Caco-2 (cell line): ENCODE results near the gene SERPINB6. TPM values are rescaled to one million over a fixed set of nuclear protein-coding genes. Genes with fewer than 3 reads are reported as not detected.

Experiments used
- BruUV-seq: library from RNA; stranded (reverse); fragments of 400-500 nt; replicated peaks from 2 replicates; lab custom pipeline; 2021; lab: Mats Ljungman, UMichigan
- CTCF ChIA-PET: fragments of 300-600 bp; sonication (Branson Sonifier 250); formaldehyde crosslinking; loops from one replicate; lab custom pipeline; 2022; ENCODE audit warnings: antibody characterized with exemption; lab: Charles Lee
- POLR2A ChIA-PET: fragments of 300-600 bp; sonication (Branson Sonifier 250); formaldehyde crosslinking; loops from one replicate; lab custom pipeline; 2022; ENCODE audit warnings: antibody characterized with exemption; lab: Charles Lee
- DNase-seq, 2 experiments: peaks; one replicate each; pipeline versions ENCODE4 v3.0.0 to v3.0.0-alpha.2; 2020 to 2022
- H3K27me3 ChIP-seq: replicated peaks from 2 replicates; pipeline ENCODE4 v1.6.0; 2011; ENCODE audit warnings: low read length; ENCODE audit not compliant: control insufficient read depth, insufficient read depth
- H3K36me3 ChIP-seq: 2 replicates; pipeline ENCODE4 v1.5.1; 2011; ENCODE audit warnings: low read length; ENCODE audit not compliant: control insufficient read depth, insufficient read depth
- H3K4me1 ChIP-seq: fragments of 250-450 bp; sonication (Bioruptor Pico); 2 replicates; pipeline ENCODE4 v1.5.1; 2020; ENCODE audit warnings: mild to moderate bottlenecking
- H3K4me3 ChIP-seq: 2 replicates; pipeline ENCODE4 v1.5.1; 2011; ENCODE audit warnings: low read depth, mild to moderate bottlenecking, control low read depth, low read length
- H3K9me3 ChIP-seq: fragments of 250-450 bp; sonication (Bioruptor Pico); 2 replicates; pipeline ENCODE4 v1.5.1; 2020; ENCODE audit warnings: mild to moderate bottlenecking, moderate library complexity
- H3K27ac Mint-ChIP-seq: one replicate; pipeline ENCODE4 v1.8.0; 2022; ENCODE audit warnings: mixed read lengths; ENCODE audit not compliant: unreplicated experiment
- H3K27me3 Mint-ChIP-seq: one replicate; pipeline ENCODE4 v1.8.0; 2022; ENCODE audit warnings: mixed read lengths; ENCODE audit not compliant: insufficient read depth, unreplicated experiment
- H3K36me3 Mint-ChIP-seq: one replicate; pipeline ENCODE4 v1.8.0; 2022; ENCODE audit warnings: mild to moderate bottlenecking, mixed read lengths; ENCODE audit not compliant: insufficient read depth, unreplicated experiment
- H3K4me1 Mint-ChIP-seq: one replicate; pipeline ENCODE4 v1.8.0; 2022; ENCODE audit warnings: low read depth, mixed read lengths; ENCODE audit not compliant: unreplicated experiment
- H3K4me3 Mint-ChIP-seq: one replicate; pipeline ENCODE4 v1.8.0; 2022; ENCODE audit warnings: mild to moderate bottlenecking, moderate library complexity, mixed read lengths; ENCODE audit not compliant: unreplicated experiment
- H3K9me3 Mint-ChIP-seq: one replicate; pipeline ENCODE4 v1.8.0; 2022; ENCODE audit warnings: mixed read lengths; ENCODE audit not compliant: unreplicated experiment
- CTCF ChIP-seq, 2 experiments: fragments of 200-600 bp in 1 of 2; IDR thresholded peaks; 1 replicate in 1 of 2; 2 replicates in 1 of 2; pipeline versions ENCODE4 v1.5.1 to v1.8.0; 2011 to 2022; ENCODE audit warnings: antibody characterized with exemption in 1 of 2, control low read depth in 1 of 2, inconsistent platforms in 1 of 2, low read depth in 1 of 2, low read length in 1 of 2, mild to moderate bottlenecking in 1 of 2, moderate library complexity in 1 of 2; ENCODE audit not compliant: insufficient read depth in 1 of 2, severe bottlenecking in 1 of 2, unreplicated experiment in 1 of 2
- intact Hi-C: fragments of 100-400 bp; cut with micrococcal nuclease; formaldehyde crosslinking; loops from one replicate; pipeline ENCODE4 v1.10.0; 2022; ENCODE audit not compliant: unreplicated experiment
- total RNA-seq: library from RNA; stranded (reverse); gene quantifications from 2 replicates; pipeline ENCODE4 v1.2.3, GENCODE V29; 2022

SERPINB6 gene
- total RNA-seq, 1 experiment from 2014 or later: 60.0 TPM

- CTCF ChIA-PET: no interaction called here
- H3K9me3 Mint-ChIP-seq: no peaks in the 10 kb centered on the region
- intact Hi-C loops: no loop called here
- H3K27ac Mint-ChIP-seq: peak overlapping the region; percentile 22
- TF ChIP-seq CTCF (IDR thresholded peaks at IDR 0.05; ENCODE audit: insufficient read depth in 1 of 2, low read depth in 1 of 2, low read length in 1 of 2, severe bottlenecking in 1 of 2, unreplicated experiment in 1 of 2): no peak
- Histone ChIP-seq H3K9me3 (no peaks in the 10 kb centered on the region), H3K27me3 (no peaks in the 10 kb centered on the region), H3K4me3 (no peak overlapping the region), H3K4me1 (peaks cover 43% of the 10 kb centered on the region), H3K36me3 (no peaks in the 10 kb centered on the region)
- no TSS peak for BruUV-seq
- no peaks in the 10 kb centered on the region for H3K27me3 Mint-ChIP-seq
- POLR2A ChIA-PET: no interaction called here
- no peak for DNase-seq
- H3K4me1 Mint-ChIP-seq: peaks cover 30% of the 10 kb centered on the region
- H3K4me3 Mint-ChIP-seq: no peak overlapping the region
- peaks cover 11% of the 10 kb centered on the region for H3K36me3 Mint-ChIP-seq
These were observed 30.5 kb downstream of the SERPINB6 start for GRCh38 chr6:2940851-2941250.

- H3K27ac Mint-ChIP-seq: no peak overlapping the region
- peaks cover 10% of the 10 kb centered on the region for H3K36me3 Mint-ChIP-seq
- H3K4me3 ChIP-seq: no peak overlapping the region
- ChIA-PET CTCF (no interaction called here), POLR2A (interaction anchor here (0.5 kb wide), 1 partner anchor 71 kb away, joined by 5 read pairs; no protein-coding TSS in a partner anchor)
- no peak for TF ChIP-seq CTCF (IDR thresholded peaks at IDR 0.05; ENCODE audit: insufficient read depth in 1 of 2, low read depth in 1 of 2, low read length in 1 of 2, severe bottlenecking in 1 of 2, unreplicated experiment in 1 of 2)
- no TSS peak for BruUV-seq
- H3K9me3 ChIP-seq: no peaks in the 10 kb centered on the region
- peaks cover 43% of the 10 kb centered on the region for H3K4me1 ChIP-seq
- intact Hi-C loops: no loop called here
- DNase-seq: peak in 1 of 2 experiments; percentile 42
- H3K9me3 Mint-ChIP-seq: no peaks in the 10 kb centered on the region
- H3K27me3 ChIP-seq: no peaks in the 10 kb centered on the region
- no peak overlapping the region for H3K4me3 Mint-ChIP-seq
- peaks cover 28% of the 10 kb centered on the region for H3K4me1 Mint-ChIP-seq
- no peaks in the 10 kb centered on the region for H3K27me3 Mint-ChIP-seq
- H3K36me3 ChIP-seq: no peaks in the 10 kb centered on the region
These were observed 31.1 kb downstream of the SERPINB6 start for GRCh38 chr6:2940010-2940850.

- no peaks in the 10 kb centered on the region for H3K27me3 Mint-ChIP-seq
- peaks cover 43% of the 10 kb centered on the region for H3K4me1 ChIP-seq
- CTCF ChIA-PET: no interaction called here
- POLR2A ChIA-PET: interaction anchor here (0.5 kb wide), 1 partner anchor 70 kb away, joined by 5 read pairs; no protein-coding TSS in a partner anchor
- intact Hi-C loops: no loop called here
- no peak for DNase-seq
- H3K4me1 Mint-ChIP-seq: peaks cover 20% of the 10 kb centered on the region
- peaks cover 6% of the 10 kb centered on the region for H3K36me3 Mint-ChIP-seq
- no TSS peak for BruUV-seq
- no peak overlapping the region for H3K4me3 Mint-ChIP-seq
- H3K36me3 ChIP-seq: no peaks in the 10 kb centered on the region
- no peak for TF ChIP-seq CTCF (IDR thresholded peaks at IDR 0.05; ENCODE audit: insufficient read depth in 1 of 2, low read depth in 1 of 2, low read length in 1 of 2, severe bottlenecking in 1 of 2, unreplicated experiment in 1 of 2)
- no peak overlapping the region for H3K4me3 ChIP-seq
- H3K9me3 Mint-ChIP-seq: no peaks in the 10 kb centered on the region
- no peaks in the 10 kb centered on the region for H3K27me3 ChIP-seq
- H3K9me3 ChIP-seq: no peaks in the 10 kb centered on the region
- no peak overlapping the region for H3K27ac Mint-ChIP-seq
These were observed 31.9 kb downstream of the SERPINB6 start for GRCh38 chr6:2939315-2940009.
